Measurements from ENCODE around the gene PARVB. TPM values are rescaled to one million over a fixed set of nuclear protein-coding genes. Genes with fewer than 3 reads are reported as not detected.

Gene PARVB
- total RNA-seq, 1 donor, result 29.3 TPM

DNA sequence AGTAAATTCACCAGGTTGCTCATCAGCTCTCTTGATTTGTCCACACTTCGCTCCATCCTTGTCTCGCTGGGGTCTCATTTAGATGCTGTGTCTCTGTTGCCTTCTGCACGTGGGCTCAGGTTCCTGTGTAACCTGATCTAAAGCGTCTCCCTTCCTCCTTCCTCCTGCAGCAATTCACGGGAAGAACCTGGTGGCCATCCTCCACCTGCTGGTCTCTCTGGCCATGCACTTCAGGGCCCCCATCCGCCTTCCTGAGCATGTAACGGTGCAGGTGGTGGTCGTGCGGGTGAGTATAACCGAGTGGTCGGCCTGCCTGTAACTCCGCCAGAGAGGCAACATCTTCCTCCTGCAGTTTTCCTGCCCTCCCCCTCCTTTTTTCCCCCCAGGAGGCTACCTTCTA, 108.6 kb downstream of the PARVB start:
- Histone ChIP-seq H3K9me3 (ENCODE audit: low read depth, low read length) (peaks cover 7% of the 10 kb centered on the region), H3K27ac (ENCODE audit: low read depth, low read length) (peak overlapping the region; percentile 99), H4K20me1 (ENCODE audit: insufficient read depth, low read length) (no peaks in the 10 kb centered on the region), H3K79me2 (ENCODE audit: insufficient read depth, low read length) (no peaks in the 10 kb centered on the region), H3K4me2 (ENCODE audit: insufficient read depth, low read length) (peak overlapping the region; percentile 49), H3K27me3 (ENCODE audit: insufficient read depth, low read length) (no peaks in the 10 kb centered on the region), H2AFZ (ENCODE audit: low read length) (no peak overlapping the region), H3K36me3 (ENCODE audit: insufficient read depth, low read length) (peaks cover 17% of the 10 kb centered on the region), H3K4me1 (ENCODE audit: insufficient read depth, low read length) (peaks cover 33% of the 10 kb centered on the region), H3K4me3 (ENCODE audit: insufficient read depth, low read length) (peak overlapping the region; percentile 18)
- TF ChIP-seq, protein P1, sequence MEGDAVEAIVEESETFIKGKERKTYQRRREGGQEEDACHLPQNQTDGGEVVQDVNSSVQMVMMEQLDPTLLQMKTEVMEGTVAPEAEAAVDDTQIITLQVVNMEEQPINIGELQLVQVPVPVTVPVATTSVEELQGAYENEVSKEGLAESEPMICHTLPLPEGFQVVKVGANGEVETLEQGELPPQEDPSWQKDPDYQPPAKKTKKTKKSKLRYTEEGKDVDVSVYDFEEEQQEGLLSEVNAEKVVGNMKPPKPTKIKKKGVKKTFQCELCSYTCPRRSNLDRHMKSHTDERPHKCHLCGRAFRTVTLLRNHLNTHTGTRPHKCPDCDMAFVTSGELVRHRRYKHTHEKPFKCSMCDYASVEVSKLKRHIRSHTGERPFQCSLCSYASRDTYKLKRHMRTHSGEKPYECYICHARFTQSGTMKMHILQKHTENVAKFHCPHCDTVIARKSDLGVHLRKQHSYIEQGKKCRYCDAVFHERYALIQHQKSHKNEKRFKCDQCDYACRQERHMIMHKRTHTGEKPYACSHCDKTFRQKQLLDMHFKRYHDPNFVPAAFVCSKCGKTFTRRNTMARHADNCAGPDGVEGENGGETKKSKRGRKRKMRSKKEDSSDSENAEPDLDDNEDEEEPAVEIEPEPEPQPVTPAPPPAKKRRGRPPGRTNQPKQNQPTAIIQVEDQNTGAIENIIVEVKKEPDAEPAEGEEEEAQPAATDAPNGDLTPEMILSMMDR (IDR thresholded peaks at IDR 0.05; ENCODE audit: extremely low read depth, low read depth, low read length), result no peak
- DNase-seq (ENCODE audit: insufficient read length, low spot score, missing footprints), result no peak

DNA sequence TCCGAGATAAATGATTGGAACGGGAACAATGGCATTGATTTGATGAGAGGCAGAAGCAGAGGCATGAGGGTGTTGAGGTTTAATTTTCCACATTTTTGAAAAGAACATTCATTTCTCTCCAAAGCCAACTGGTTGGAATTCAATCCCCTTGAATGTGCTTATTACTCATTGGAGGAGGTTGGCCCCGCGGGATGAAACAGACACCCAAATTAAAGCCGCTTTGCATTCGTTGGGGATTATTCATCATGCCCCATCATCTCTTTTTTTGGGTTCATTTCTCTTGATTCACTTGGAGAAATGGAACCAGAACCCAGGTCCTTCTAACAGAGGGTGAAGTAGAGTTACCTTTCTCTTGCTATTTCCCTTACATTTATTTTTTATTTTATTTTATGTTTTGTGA, 109.1 kb downstream of the PARVB start:
- Histone ChIP-seq H3K27ac (ENCODE audit: low read depth, low read length) (peak overlapping the region; percentile 99), H3K4me1 (ENCODE audit: insufficient read depth, low read length) (peaks cover 33% of the 10 kb centered on the region), H3K4me2 (ENCODE audit: insufficient read depth, low read length) (peak overlapping the region; percentile 49), H3K9me3 (ENCODE audit: low read depth, low read length) (peaks cover 9% of the 10 kb centered on the region), H3K4me3 (ENCODE audit: insufficient read depth, low read length) (peak overlapping the region; percentile 18), H4K20me1 (ENCODE audit: insufficient read depth, low read length) (no peaks in the 10 kb centered on the region), H2AFZ (ENCODE audit: low read length) (no peak overlapping the region), H3K36me3 (ENCODE audit: insufficient read depth, low read length) (peaks cover 20% of the 10 kb centered on the region), H3K27me3 (ENCODE audit: insufficient read depth, low read length) (no peaks in the 10 kb centered on the region), H3K79me2 (ENCODE audit: insufficient read depth, low read length) (no peaks in the 10 kb centered on the region)
- TF ChIP-seq, protein P1 (IDR thresholded peaks at IDR 0.05; ENCODE audit: extremely low read depth, low read depth, low read length), result no peak
- peak; percentile 96 for DNase-seq (ENCODE audit: insufficient read length, low spot score, missing footprints)

DNA sequence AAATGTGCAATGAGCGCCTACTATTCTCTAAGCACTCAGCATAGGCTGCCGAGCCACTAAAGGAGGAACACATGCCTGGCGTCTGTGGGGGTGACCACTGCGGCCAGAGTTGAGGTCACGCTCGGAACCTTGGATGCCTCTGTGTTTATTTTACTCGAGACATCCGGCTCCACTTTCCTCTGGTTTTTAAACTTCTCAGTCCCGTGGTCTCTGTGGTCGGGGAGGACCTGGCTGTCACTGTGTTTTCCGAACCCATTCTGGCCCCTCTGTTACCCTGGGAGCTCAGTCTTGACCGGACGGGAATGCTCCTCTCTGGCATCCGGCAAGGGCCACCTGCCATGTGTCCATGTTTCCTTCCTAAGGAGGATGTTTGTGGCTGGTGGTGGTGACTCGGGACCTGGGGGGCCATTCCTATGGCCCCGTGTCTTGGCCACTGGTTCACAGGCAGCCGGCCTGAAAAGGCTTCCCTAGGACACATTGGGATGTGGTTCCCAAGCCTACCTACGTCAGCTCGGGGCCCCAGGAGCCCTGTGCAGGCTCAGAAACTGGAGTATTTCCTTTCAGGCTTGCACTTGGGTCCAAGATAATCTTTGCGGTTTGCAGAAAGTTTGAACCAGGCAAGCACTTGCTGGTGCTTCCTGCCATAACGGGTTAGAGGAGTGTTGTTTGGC, 109.9 kb downstream of the PARVB start:
- Histone ChIP-seq H3K4me2 (ENCODE audit: insufficient read depth, low read length) (peak overlapping the region; percentile 49), H3K9me3 (ENCODE audit: low read depth, low read length) (peaks cover 9% of the 10 kb centered on the region), H2AFZ (ENCODE audit: low read length) (peak overlapping the region; percentile 33), H3K36me3 (ENCODE audit: insufficient read depth, low read length) (peaks cover 23% of the 10 kb centered on the region), H3K27me3 (ENCODE audit: insufficient read depth, low read length) (no peaks in the 10 kb centered on the region), H3K4me3 (ENCODE audit: insufficient read depth, low read length) (peak overlapping the region; percentile 31), H3K79me2 (ENCODE audit: insufficient read depth, low read length) (no peaks in the 10 kb centered on the region), H3K27ac (ENCODE audit: low read depth, low read length) (peak overlapping the region; percentile 99), H4K20me1 (ENCODE audit: insufficient read depth, low read length) (no peaks in the 10 kb centered on the region), H3K4me1 (ENCODE audit: insufficient read depth, low read length) (peaks cover 33% of the 10 kb centered on the region)
- TF ChIP-seq, protein P1 (IDR thresholded peaks at IDR 0.05; ENCODE audit: extremely low read depth, low read depth, low read length), result no peak
- peak; percentile 96 for DNase-seq (ENCODE audit: insufficient read length, low spot score, missing footprints)

DNA sequence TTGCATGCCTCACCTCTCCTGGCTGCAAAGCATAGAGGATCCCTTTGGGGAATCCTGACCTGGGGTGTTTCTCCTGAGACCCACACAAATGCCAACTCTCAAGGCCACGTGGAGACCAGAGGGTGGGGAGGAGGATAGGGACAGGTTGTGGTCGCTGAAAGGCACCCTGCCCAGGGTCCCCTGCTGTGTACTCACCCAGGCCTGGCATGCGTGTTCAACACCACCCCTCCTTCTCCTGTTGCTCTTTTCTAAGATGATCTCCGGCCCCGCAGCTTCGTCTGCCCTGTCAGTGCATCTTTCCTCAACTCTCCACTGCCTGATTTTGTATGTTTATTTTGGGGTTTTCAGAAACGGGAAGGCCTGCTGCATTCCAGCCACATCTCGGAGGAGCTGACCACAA, 112.0 kb downstream of the PARVB start:
- no peak overlapping the region for H3K27ac ChIP-seq (ENCODE audit: low read depth, low read length)
- H3K4me1 ChIP-seq (ENCODE audit: insufficient read depth, low read length), result peaks cover 33% of the 10 kb centered on the region
- peaks cover 23% of the 10 kb centered on the region for H3K36me3 ChIP-seq (ENCODE audit: insufficient read depth, low read length)
- H2AFZ ChIP-seq (ENCODE audit: low read length), result no peak overlapping the region
- TF ChIP-seq, protein P1 (IDR thresholded peaks at IDR 0.05; ENCODE audit: extremely low read depth, low read depth, low read length), result no peak
- peaks cover 9% of the 10 kb centered on the region for H3K9me3 ChIP-seq (ENCODE audit: low read depth, low read length)
- no peaks in the 10 kb centered on the region for H3K27me3 ChIP-seq (ENCODE audit: insufficient read depth, low read length)
- H3K4me2 ChIP-seq (ENCODE audit: insufficient read depth, low read length), result no peak overlapping the region
- no peaks in the 10 kb centered on the region for H3K79me2 ChIP-seq (ENCODE audit: insufficient read depth, low read length)
- no peak overlapping the region for H3K4me3 ChIP-seq (ENCODE audit: insufficient read depth, low read length)
- no peak for DNase-seq (ENCODE audit: insufficient read length, low spot score, missing footprints)
- H4K20me1 ChIP-seq (ENCODE audit: insufficient read depth, low read length), result no peaks in the 10 kb centered on the region

Data from osteoblast (primary cell).